ENCODE measurements around the gene SMU1.

- no peak for TF ChIP-seq L3MBTL2 (conservative IDR thresholded peaks at IDR 0.05)
- no peak for TF ChIP-seq ARNT (IDR thresholded peaks at IDR 0.05)
- no peak for TF ChIP-seq BHLHE40 (IDR thresholded peaks at IDR 0.05; ENCODE audit: borderline replicate concordance)
- no peak for TF ChIP-seq PKNOX1 (IDR thresholded peaks at IDR 0.05)
Observed at GRCh38 chr9:33111631-33112030, 35.2 kb upstream of the SMU1 start.

Measured in HEK293T (cell line).